Uterus (tissue), 4 donors: ENCODE data around the gene BST1. TPM values are rescaled to one million over a fixed set of nuclear protein-coding genes. Genes with fewer than 3 reads are reported as not detected.

ENCODE experiments used
- DNase-seq, 2 donors: peaks; one replicate each; pipeline ENCODE4 v3.0.0-alpha.2; 2019 to 2020
- H3K27ac ChIP-seq, 2 donors: fragments of 200-600 bp; sonication (generic); 1 replicate in 1 of 2; 2 replicates in 1 of 2; pipeline ENCODE4 v1.5.1; 2016 to 2018
- H3K27me3 ChIP-seq, 2 donors: fragments of 200-600 bp; sonication (generic); one replicate each; pipeline ENCODE4 v1.5.1; 2018 to 2019; ENCODE audit warnings: control low read depth in 1 of 2
- H3K36me3 ChIP-seq, 2 donors: fragments of 200-600 bp; sonication (generic); one replicate each; pipeline ENCODE4 v1.5.1; 2019; ENCODE audit warnings: control low read depth in 1 of 2
- H3K4me1 ChIP-seq, 2 donors: fragments of 200-600 bp; sonication (generic); one replicate each; pipeline ENCODE4 v1.5.1; 2018 to 2019; ENCODE audit warnings: control low read depth in 1 of 2
- H3K4me3 ChIP-seq, 2 donors: fragments of 200-600 bp; sonication (generic); 1 replicate in 1 of 2; 2 replicates in 1 of 2; pipeline ENCODE4 v1.5.1; 2018 to 2019; ENCODE audit warnings: mild to moderate bottlenecking in 1 of 2
- H3K9me3 ChIP-seq, 2 donors: fragments of 200-600 bp; sonication (generic); one replicate each; pipeline ENCODE4 v1.5.1; 2019; ENCODE audit warnings: control low read depth in 1 of 2
- CTCF ChIP-seq, 4 experiments: fragments of 200-600 bp in 2 of 4; fragments of 450-650 bp in 2 of 4; sonication (generic) in 2 of 4; IDR thresholded peaks; one replicate each; pipeline ENCODE4 v1.5.1; 2016 to 2019; ENCODE audit warnings: antibody characterized with exemption in 4 of 4, mild to moderate bottlenecking in 2 of 4, moderate library complexity in 1 of 4
- POLR2A ChIP-seq, 2 donors: fragments of 450-650 bp; IDR thresholded peaks; one replicate each; pipeline ENCODE4 v1.6.1; 2016; ENCODE audit warnings: antibody characterized with exemption in 2 of 2, mild to moderate bottlenecking in 1 of 2, moderate library complexity in 1 of 2
- intact Hi-C: fragments of 100-400 bp; cut with DNase I; formaldehyde crosslinking; loops from one replicate; pipeline ENCODE4 v1.15.1; 2023; ENCODE audit warnings: low total_unique reads
- total RNA-seq, 4 donors: library from RNA; depleted of rRNA in 3 of 4; stranded (reverse); fragments of >200 nt in 3 of 4; gene quantifications; one replicate each; pipeline versions ENCODE4 v1.1.0 to v1.2.4, GENCODE V29; 2014 to 2023
- donor health status: DM: yes; HTN: yes; CAD: no.

Gene BST1
- total RNA-seq, 4 donors from 2014 or later: 1.5 to 11.4 (median 7.7) TPM; not detected in 1

- peak within 1 kb of the TSS; percentile 61 to 69 for H3K4me3 ChIP-seq
- intact Hi-C loops: no loop called here
- no peaks in the 10 kb centered on the region for H3K9me3 ChIP-seq
- no peaks in the 10 kb centered on the region for H3K27me3 ChIP-seq
- H3K27ac ChIP-seq: peak within 1 kb of the TSS; percentile 87 to 90
- DNase-seq: peak; percentile 99 to 100
- no peaks in the 10 kb centered on the region for H3K36me3 ChIP-seq
- TF ChIP-seq CTCF (IDR thresholded peaks at IDR 0.05) (peak in 3 of 4 experiments; percentile 15 to 53 (median 38)), POLR2A (IDR thresholded peaks at IDR 0.05) (peak; percentile 73 to 80)
- no peaks in the 10 kb centered on the region for H3K4me1 ChIP-seq
Observed at GRCh38 chr4:15681372-15682241, 21.3 kb upstream of the BST1 start, which contains the start of gene FAM200B. TSS of gene FAM200B (plus strand) at chr4:15681827. CDS start at chr4:15686978, 5,151 bp downstream.

- intact Hi-C loops: no loop called here
- H3K27me3 ChIP-seq: no peaks in the 10 kb centered on the region
- TF ChIP-seq CTCF (IDR thresholded peaks at IDR 0.05): no peak
- no peak for TF ChIP-seq POLR2A (IDR thresholded peaks at IDR 0.05)
Observed at GRCh38 chr4:15682242-15683142, 20.4 kb upstream of the BST1 start.

GRCh38 chr4:15683143-15683495, 19.7 kb upstream of the BST1 start:
- intact Hi-C loops: no loop called here

More at GRCh38 chr4:15682242-15683142, 20.4 kb upstream of the BST1 start:
- H3K36me3 ChIP-seq: no peaks in the 10 kb centered on the region
- peak overlapping the region; percentile 61 to 69 for H3K4me3 ChIP-seq
- no peaks in the 10 kb centered on the region for H3K4me1 ChIP-seq
- H3K27ac ChIP-seq: peak overlapping the region; percentile 87 to 90
- DNase-seq: no peak
- no peaks in the 10 kb centered on the region for H3K9me3 ChIP-seq

GRCh38 chr4:15684498-15684897, 18.4 kb upstream of the BST1 start:
- intact Hi-C loops: no loop called here
- H3K36me3 ChIP-seq: no peaks in the 10 kb centered on the region
- no peaks in the 10 kb centered on the region for H3K9me3 ChIP-seq
- TF ChIP-seq POLR2A (IDR thresholded peaks at IDR 0.05) (no peak), CTCF (IDR thresholded peaks at IDR 0.05) (no peak)
- no peaks in the 10 kb centered on the region for H3K4me1 ChIP-seq
- H3K4me3 ChIP-seq: no peak overlapping the region
- no peak overlapping the region for H3K27ac ChIP-seq
- H3K27me3 ChIP-seq: no peaks in the 10 kb centered on the region
- DNase-seq: no peak

More at GRCh38 chr4:15683143-15683495, 19.7 kb upstream of the BST1 start:
- no peak for DNase-seq
- no peak overlapping the region for H3K27ac ChIP-seq
- H3K27me3 ChIP-seq: no peaks in the 10 kb centered on the region
- no peak for TF ChIP-seq POLR2A (IDR thresholded peaks at IDR 0.05)
- no peak for TF ChIP-seq CTCF (IDR thresholded peaks at IDR 0.05)
- H3K4me3 ChIP-seq: peak overlapping the region in 1 of 2 donors; percentile 61
- H3K36me3 ChIP-seq: no peaks in the 10 kb centered on the region
- H3K4me1 ChIP-seq: no peaks in the 10 kb centered on the region
- no peaks in the 10 kb centered on the region for H3K9me3 ChIP-seq
